HepG2 (cell line): ENCODE results near the gene SNAP29. TPM values are rescaled to one million over a fixed set of nuclear protein-coding genes. Genes with fewer than 3 reads are reported as not detected.

Source experiments
- ARID2 ChIP-seq: sonication (generic); formaldehyde crosslinking; IDR thresholded peaks from 2 replicates; pipeline ENCODE4 v1.8.1; 2022; ENCODE audit warnings: mild to moderate bottlenecking, missing genetic modification reagents, borderline replicate concordance
- HMGA1 ChIP-seq: sonication (generic); formaldehyde crosslinking; conservative IDR thresholded peaks from 2 replicates; pipeline ENCODE4 v1.4.0; 2020; ENCODE audit warnings: missing genetic modification reagents
- MEIS1 ChIP-seq: sonication (generic); formaldehyde crosslinking; IDR thresholded peaks from 2 replicates; pipeline ENCODE4 v1.9.0; 2021; ENCODE audit warnings: mild to moderate bottlenecking, missing genetic modification reagents, moderate library complexity, borderline replicate concordance
- NCOA5 ChIP-seq: sonication (generic); formaldehyde crosslinking; IDR thresholded peaks from 2 replicates; pipeline ENCODE4 v1.4.0; 2020; ENCODE audit warnings: missing genetic modification reagents
- NONO ChIP-seq, 2 experiments: fragments of 450-650 bp in 1 of 2; sonication (generic) in 1 of 2; formaldehyde crosslinking in 1 of 2; IDR thresholded peaks in 1 of 2; conservative IDR thresholded peaks in 1 of 2; 2 replicates each; pipeline versions ENCODE4 v1.6.1 to v1.8.0; 2017 to 2022; ENCODE audit warnings: mild to moderate bottlenecking in 1 of 2, missing genetic modification reagents in 1 of 2, moderate library complexity in 1 of 2
- SATB2 ChIP-seq: sonication (generic); formaldehyde crosslinking; IDR thresholded peaks from 2 replicates; pipeline ENCODE4 v1.5.0; 2020; ENCODE audit warnings: missing genetic modification reagents
- SMAD9 ChIP-seq: sonication (generic); formaldehyde crosslinking; IDR thresholded peaks from 2 replicates; pipeline ENCODE4 v1.5.1; 2020; ENCODE audit warnings: mild to moderate bottlenecking, missing genetic modification reagents
- SRY ChIP-seq: sonication (generic); formaldehyde crosslinking; IDR thresholded peaks from 2 replicates; pipeline ENCODE4 v1.8.0; 2022; ENCODE audit warnings: mild to moderate bottlenecking, missing genetic modification reagents
- ZNF180 ChIP-seq: sonication (generic); formaldehyde crosslinking; IDR thresholded peaks from 2 replicates; pipeline ENCODE4 v1.4.0; 2020; ENCODE audit warnings: low read depth, missing genetic modification reagents, borderline replicate concordance
- ZNF574 ChIP-seq: sonication (generic); formaldehyde crosslinking; IDR thresholded peaks from 2 replicates; pipeline ENCODE4 v1.4.0; 2020; ENCODE audit warnings: missing genetic modification reagents
- ZNF605 ChIP-seq: sonication (generic); formaldehyde crosslinking; IDR thresholded peaks from 2 replicates; pipeline ENCODE4 v1.8.0; 2022; ENCODE audit warnings: mild to moderate bottlenecking, missing genetic modification reagents
- ZNF710 ChIP-seq: sonication (generic); formaldehyde crosslinking; IDR thresholded peaks from 2 replicates; pipeline ENCODE4 v1.5.0; 2020; ENCODE audit warnings: mild to moderate bottlenecking, missing genetic modification reagents, borderline replicate concordance
- ZSCAN30 ChIP-seq: sonication (generic); formaldehyde crosslinking; IDR thresholded peaks from 2 replicates; pipeline ENCODE4 v1.5.0; 2020; ENCODE audit warnings: mild to moderate bottlenecking, missing genetic modification reagents
- polyA plus RNA-seq, 8 experiments: library from polyadenylated mRNA; depleted of rRNA in 3 of 8; stranded (reverse) in 7 of 8; unstranded in 1 of 8; fragments of >200 nt; fragmentation: Illumina TruSeq in 4 of 8; extraction: Trizol in 4 of 8; gene quantifications; 2 replicates each; pipeline versions ENCODE4 v1.2.1 to v1.2.3, GENCODE V29; 2011 to 2016; ENCODE audit warnings: low read depth in 4 of 8, missing spikeins in 1 of 8, mixed read lengths in 1 of 8; ENCODE audit not compliant: insufficient read depth in 1 of 8
- total RNA-seq, 5 experiments: library from RNA; depleted of rRNA; stranded (reverse); fragments of >200 nt; fragmentation: Illumina TruSeq; extraction: Trizol; gene quantifications; 2 replicates each; pipeline ENCODE4 v1.2.3, GENCODE V29; 2016; ENCODE audit warnings: low read depth in 1 of 5
- TF ChIP-seq, protein P1 (sequence below): IDR thresholded peaks from 2 replicates; pipeline ENCODE4 v1.6.1; 2016; ENCODE audit warnings: low read depth, borderline replicate concordance
- TF ChIP-seq, protein P2 (sequence below): sonication (generic); formaldehyde crosslinking; IDR thresholded peaks from 2 replicates; pipeline ENCODE4 v1.4.0; 2020; ENCODE audit warnings: missing genetic modification reagents
- TF ChIP-seq, protein P3 (sequence below): sonication (generic); formaldehyde crosslinking; IDR thresholded peaks from 2 replicates; pipeline ENCODE4 v1.8.1; 2023; ENCODE audit warnings: mild to moderate bottlenecking, missing genetic modification reagents, borderline replicate concordance
- TF ChIP-seq, protein P4 (sequence below): sonication (generic); formaldehyde crosslinking; conservative IDR thresholded peaks from 2 replicates; pipeline ENCODE4 v1.8.1; 2023; ENCODE audit warnings: missing genetic modification reagents
- TF ChIP-seq, protein P5 (sequence below): sonication (generic); formaldehyde crosslinking; IDR thresholded peaks from 2 replicates; pipeline ENCODE4 v1.4.0; 2020; ENCODE audit warnings: missing genetic modification reagents

SNAP29 gene
- total and polyA plus RNA-seq, 2 of the 13 experiments (the other 11 are each of a cell fraction or from before 2014, with no cell fraction given), result 12.3 to 30.7 TPM

DNA sequence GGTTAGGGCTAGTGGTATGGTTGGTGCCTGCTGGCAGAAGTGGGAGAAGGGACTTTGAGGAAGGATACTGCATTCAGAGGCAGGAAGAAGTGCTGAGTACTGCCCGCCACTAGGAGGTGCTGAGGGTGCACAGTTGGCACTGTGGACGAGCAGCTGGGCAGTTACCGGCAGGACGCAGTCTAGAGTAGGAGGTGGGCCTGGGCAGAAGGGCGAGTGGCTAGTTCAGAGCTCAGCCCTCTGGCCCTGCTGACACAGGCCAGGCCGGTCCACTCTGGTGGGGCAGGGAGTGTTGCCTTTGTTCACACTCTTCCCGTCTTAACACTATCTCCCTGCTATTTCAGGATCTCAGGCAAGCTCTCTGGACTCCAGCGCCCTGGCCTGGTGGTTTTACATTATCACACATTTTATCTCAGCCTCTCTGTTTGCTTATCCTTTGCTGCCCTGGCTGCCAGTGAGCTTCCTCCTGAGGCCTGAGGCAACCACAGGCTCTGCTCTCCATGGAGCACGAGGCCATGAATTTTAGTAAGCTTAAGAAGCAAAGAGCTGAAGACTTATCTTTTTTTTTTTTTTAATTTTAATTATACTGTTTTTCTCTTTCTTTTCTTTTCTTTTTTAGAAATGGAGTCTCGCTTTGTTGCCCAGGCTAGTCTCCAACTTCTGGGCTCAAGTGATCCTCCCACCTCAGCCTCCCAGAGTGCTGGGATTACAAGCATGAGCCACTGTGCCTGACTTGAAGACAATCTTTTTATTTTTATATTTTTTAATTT lies 26.9 kb downstream of the SNAP29 start (continued):
- peak; percentile 71 for TF ChIP-seq ZNF574 (CRISPR knock-in tag)
- no peak for TF ChIP-seq ARID2 (CRISPR knock-in tag)
- TF ChIP-seq ZSCAN30 (CRISPR knock-in tag), result no peak
- TF ChIP-seq ZNF180 (CRISPR knock-in tag), result no peak
- TF ChIP-seq MEIS1 (CRISPR knock-in tag), result no peak; the same call in 1 of the 2 replicates
- peak; percentile 59 for TF ChIP-seq ZNF605 (CRISPR knock-in tag)
- TF ChIP-seq, protein P1, sequence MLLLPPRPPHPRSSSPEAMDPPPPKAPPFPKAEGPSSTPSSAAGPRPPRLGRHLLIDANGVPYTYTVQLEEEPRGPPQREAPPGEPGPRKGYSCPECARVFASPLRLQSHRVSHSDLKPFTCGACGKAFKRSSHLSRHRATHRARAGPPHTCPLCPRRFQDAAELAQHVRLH (CRISPR knock-in tag), result peak; percentile 85; the same call in 1 of the 2 replicates
- TF ChIP-seq SMAD9, result no peak
- no peak for TF ChIP-seq SRY
- TF ChIP-seq NONO (IDR thresholded peaks at IDR 0.05), result no peak
- TF ChIP-seq NONO (CRISPR knock-in tag; conservative IDR thresholded peaks at IDR 0.05), result peak; percentile 88; the same call in 1 of the 2 replicates
- no peak for TF ChIP-seq SATB2
- TF ChIP-seq ZNF710 (CRISPR knock-in tag), result peak; percentile 55; the same call in 1 of the 2 replicates
- TF ChIP-seq, protein P2, sequence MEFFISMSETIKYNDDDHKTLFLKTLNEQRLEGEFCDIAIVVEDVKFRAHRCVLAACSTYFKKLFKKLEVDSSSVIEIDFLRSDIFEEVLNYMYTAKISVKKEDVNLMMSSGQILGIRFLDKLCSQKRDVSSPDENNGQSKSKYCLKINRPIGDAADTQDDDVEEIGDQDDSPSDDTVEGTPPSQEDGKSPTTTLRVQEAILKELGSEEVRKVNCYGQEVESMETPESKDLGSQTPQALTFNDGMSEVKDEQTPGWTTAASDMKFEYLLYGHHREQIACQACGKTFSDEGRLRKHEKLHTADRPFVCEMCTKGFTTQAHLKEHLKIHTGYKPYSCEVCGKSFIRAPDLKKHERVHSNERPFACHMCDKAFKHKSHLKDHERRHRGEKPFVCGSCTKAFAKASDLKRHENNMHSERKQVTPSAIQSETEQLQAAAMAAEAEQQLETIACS, result no peak
- TF ChIP-seq HMGA1 (CRISPR knock-in tag), result no peak
- TF ChIP-seq, protein P3, sequence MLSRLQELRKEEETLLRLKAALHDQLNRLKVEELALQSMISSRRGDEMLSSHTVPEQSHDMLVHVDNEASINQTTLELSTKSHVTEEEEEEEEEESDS (CRISPR knock-in tag), result no peak
- TF ChIP-seq, protein P4, sequence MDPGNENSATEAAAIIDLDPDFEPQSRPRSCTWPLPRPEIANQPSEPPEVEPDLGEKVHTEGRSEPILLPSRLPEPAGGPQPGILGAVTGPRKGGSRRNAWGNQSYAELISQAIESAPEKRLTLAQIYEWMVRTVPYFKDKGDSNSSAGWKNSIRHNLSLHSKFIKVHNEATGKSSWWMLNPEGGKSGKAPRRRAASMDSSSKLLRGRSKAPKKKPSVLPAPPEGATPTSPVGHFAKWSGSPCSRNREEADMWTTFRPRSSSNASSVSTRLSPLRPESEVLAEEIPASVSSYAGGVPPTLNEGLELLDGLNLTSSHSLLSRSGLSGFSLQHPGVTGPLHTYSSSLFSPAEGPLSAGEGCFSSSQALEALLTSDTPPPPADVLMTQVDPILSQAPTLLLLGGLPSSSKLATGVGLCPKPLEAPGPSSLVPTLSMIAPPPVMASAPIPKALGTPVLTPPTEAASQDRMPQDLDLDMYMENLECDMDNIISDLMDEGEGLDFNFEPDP (CRISPR knock-in tag), result 0 out of 2 replicates have a peak, but pooled peaks have one; percentile 72
- no peak for TF ChIP-seq NCOA5 (CRISPR knock-in tag)
- TF ChIP-seq, protein P5, sequence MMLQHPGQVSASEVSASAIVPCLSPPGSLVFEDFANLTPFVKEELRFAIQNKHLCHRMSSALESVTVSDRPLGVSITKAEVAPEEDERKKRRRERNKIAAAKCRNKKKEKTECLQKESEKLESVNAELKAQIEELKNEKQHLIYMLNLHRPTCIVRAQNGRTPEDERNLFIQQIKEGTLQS (CRISPR knock-in tag), result no peak
